ENCODE measurements around the gene CXCL11. TPM values are rescaled to one million over a fixed set of nuclear protein-coding genes. Genes with fewer than 3 reads are reported as not detected.
"Not testable (repeated sequence)": the region's sequence is repeated elsewhere in the genome, so short reads cannot be mapped to it uniquely, and the experiment has no call there.

Gene CXCL11
- total RNA-seq, 2 experiments from 2014 or later = not detected

DNA sequence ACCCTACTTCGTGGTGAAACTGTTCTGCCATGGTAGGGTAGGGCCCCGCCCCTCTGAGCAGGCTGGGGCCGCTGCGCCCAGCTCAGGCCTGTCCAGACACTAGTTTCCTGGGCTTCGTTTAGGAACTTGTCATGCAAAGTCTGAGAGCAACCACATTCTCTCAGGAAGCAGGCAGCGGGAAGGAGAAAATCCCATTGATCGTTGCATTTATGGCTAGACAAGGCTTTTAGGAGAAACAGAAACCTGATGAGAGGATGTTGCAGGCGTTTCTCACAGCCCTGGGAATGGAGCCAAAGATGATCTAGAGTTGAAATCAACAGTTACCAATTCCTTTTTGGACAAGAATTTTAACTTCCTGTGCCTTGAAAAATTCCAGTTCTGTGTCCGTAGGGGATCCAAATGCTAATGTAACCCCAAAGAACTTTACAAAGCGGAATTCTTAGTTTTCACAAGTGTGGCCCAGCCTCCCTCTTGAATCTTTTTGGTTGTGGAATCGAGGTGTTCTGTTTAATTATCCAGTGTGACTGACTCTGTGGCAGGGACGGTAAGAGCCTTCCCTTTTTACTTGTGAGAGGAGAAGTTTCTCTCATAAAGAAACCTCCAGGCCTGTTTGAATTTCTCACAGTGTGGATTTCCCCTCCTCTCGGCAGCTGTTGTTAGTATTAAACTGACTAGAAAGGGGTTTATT, 24.0 kb downstream of the CXCL11 start:
- H3K27ac Mint-ChIP-seq = no peak overlapping the region
- POLR2A ChIA-PET = no interaction called here
- peaks cover 9% of the 10 kb centered on the region for H3K4me1 Mint-ChIP-seq (ENCODE audit: low read depth)
- H3K36me3 Mint-ChIP-seq (ENCODE audit: low read depth) = no peaks in the 10 kb centered on the region
- ATAC-seq (no peak), DNase-seq (no peak)
- no peak overlapping the region for H3K4me3 Mint-ChIP-seq
- CTCF ChIA-PET = no interaction called here
- H3K27me3 Mint-ChIP-seq (ENCODE audit: low read depth) = peaks cover 22% of the 10 kb centered on the region
- no peaks in the 10 kb centered on the region for H3K9me3 Mint-ChIP-seq (ENCODE audit: insufficient read depth)

- Mint-ChIP-seq H3K4me3 (no peak overlapping the region), H3K36me3 (ENCODE audit: low read depth) (no peaks in the 10 kb centered on the region), H3K27me3 (ENCODE audit: low read depth) (peaks cover 23% of the 10 kb centered on the region), H3K27ac (no peak overlapping the region), H3K4me1 (ENCODE audit: low read depth) (peaks cover 4% of the 10 kb centered on the region), H3K9me3 (ENCODE audit: insufficient read depth) (no peaks in the 10 kb centered on the region)
- ChIA-PET POLR2A (no interaction called here), CTCF (no interaction called here)
- no peak for ATAC-seq
- DNase-seq = no peak
Measured at GRCh38 chr4:76011018-76011670, 24.7 kb downstream of the CXCL11 start.

- POLR2A ChIA-PET = no interaction called here
- H3K4me3 Mint-ChIP-seq = no peak overlapping the region
- no peak for DNase-seq
- H3K36me3 Mint-ChIP-seq (ENCODE audit: low read depth) = no peaks in the 10 kb centered on the region
- no peaks in the 10 kb centered on the region for H3K4me1 Mint-ChIP-seq (ENCODE audit: low read depth)
- no peaks in the 10 kb centered on the region for H3K9me3 Mint-ChIP-seq (ENCODE audit: insufficient read depth)
- H3K27ac Mint-ChIP-seq = no peak overlapping the region
- peaks cover 27% of the 10 kb centered on the region for H3K27me3 Mint-ChIP-seq (ENCODE audit: low read depth)
- CTCF ChIA-PET = interaction anchor here (1.6 kb wide), 1 partner anchor 15 kb away, joined by 8 read pairs; no protein-coding TSS in a partner anchor
- ATAC-seq = no peak
Measured at GRCh38 chr4:76010576-76010975, 25.3 kb downstream of the CXCL11 start.

GRCh38 chr4:76009311-76009710, 26.6 kb downstream of the CXCL11 start:
- Mint-ChIP-seq H3K27ac (no peak overlapping the region), H3K4me1 (ENCODE audit: low read depth) (no peaks in the 10 kb centered on the region), H3K36me3 (ENCODE audit: low read depth) (no peaks in the 10 kb centered on the region), H3K27me3 (ENCODE audit: low read depth) (peaks cover 27% of the 10 kb centered on the region), H3K4me3 (no peak overlapping the region), H3K9me3 (ENCODE audit: insufficient read depth) (no peaks in the 10 kb centered on the region)
- DNase-seq (no peak), ATAC-seq (no peak)
- ChIA-PET CTCF (interaction anchor here (1.6 kb wide), 1 partner anchor 14 kb away, joined by 8 read pairs; no protein-coding TSS in a partner anchor), POLR2A (no interaction called here)

DNA sequence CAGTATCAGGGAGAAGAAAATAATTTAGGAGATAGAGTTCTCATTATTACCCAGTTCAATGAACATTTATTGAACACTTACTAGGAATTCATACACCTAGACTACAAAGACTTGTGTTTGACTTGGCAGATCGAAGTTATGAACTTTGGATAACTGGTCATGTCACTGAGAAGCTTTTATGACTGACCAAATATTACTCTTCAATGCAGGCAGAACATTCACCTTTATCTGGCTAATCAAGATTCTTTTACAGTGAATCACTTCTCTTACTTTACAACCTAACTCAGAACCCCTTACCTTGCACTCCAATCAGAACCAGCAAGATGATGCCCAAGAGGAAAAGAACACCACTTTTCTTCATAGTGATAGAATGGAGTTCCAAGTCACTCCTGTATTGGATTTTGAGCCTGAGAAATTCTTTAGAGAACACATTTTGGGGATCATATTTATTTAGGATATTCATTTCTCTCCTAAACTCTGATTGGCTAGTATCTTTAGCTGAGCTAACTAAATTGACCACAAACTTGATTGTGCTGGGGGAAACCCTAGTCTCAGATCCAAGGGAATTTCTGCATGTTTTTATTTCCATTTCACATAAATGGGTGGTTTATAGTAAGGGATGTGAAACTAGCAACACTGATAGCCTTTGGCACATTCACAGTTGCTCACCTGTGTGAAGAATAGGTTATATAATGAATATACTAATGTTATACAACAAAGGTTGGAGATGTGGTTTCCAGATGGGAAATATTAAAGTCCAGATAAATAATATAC, 28.6 kb downstream of the CXCL11 start, which contains the start of gene CXCL9:
Gene CXCL9 (minus strand): TSS at position 421 of the 774 bp plus-strand sequence. CDS start 60 bp downstream, at position 361.
- no peaks in the 10 kb centered on the region for H3K9me3 Mint-ChIP-seq (ENCODE audit: insufficient read depth)
- no peak within 1 kb of the TSS for H3K27ac Mint-ChIP-seq
- CTCF ChIA-PET = interaction anchor here (3.0 kb wide), 1 partner anchor 11 kb away, joined by 11 read pairs; no protein-coding TSS in a partner anchor
- H3K4me1 Mint-ChIP-seq (ENCODE audit: low read depth) = peaks cover 3% of the 10 kb centered on the region
- no peak for ATAC-seq
- H3K36me3 Mint-ChIP-seq (ENCODE audit: low read depth) = no peaks in the 10 kb centered on the region
- peaks cover 28% of the 10 kb centered on the region for H3K27me3 Mint-ChIP-seq (ENCODE audit: low read depth)
- POLR2A ChIA-PET = no interaction called here
- DNase-seq = no peak
- H3K4me3 Mint-ChIP-seq = no peak within 1 kb of the TSS

- Mint-ChIP-seq H3K9me3 (ENCODE audit: insufficient read depth) (no peaks in the 10 kb centered on the region), H3K27me3 (ENCODE audit: low read depth) (peaks cover 22% of the 10 kb centered on the region), H3K36me3 (ENCODE audit: low read depth) (no peaks in the 10 kb centered on the region), H3K27ac (no peak overlapping the region), H3K4me1 (ENCODE audit: low read depth) (peaks cover 3% of the 10 kb centered on the region), H3K4me3 (no peak overlapping the region)
- ChIA-PET CTCF (no interaction called here), POLR2A (no interaction called here)
- ATAC-seq (no peak), DNase-seq (no peak)
Measured at GRCh38 chr4:76003620-76004019, 32.2 kb downstream of the CXCL11 start.

DNA sequence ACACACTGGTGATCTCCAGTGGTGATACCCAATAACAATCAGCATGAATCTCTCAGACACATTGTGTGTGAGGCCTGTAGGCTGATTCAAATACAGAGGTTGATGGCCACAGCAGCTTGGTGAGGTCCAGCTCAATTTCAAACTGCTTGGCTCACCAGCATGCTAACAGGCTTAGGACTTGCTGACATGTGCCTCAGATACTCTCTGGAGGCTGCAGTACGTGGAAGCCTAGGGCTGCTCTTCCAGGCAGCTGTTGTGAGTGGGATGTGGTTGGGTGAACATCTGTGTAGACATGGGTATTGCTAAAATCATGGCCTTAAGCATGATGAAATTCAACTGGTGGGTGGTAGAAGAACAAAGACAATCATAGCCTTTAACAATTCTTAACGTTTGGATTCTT, 32.8 kb downstream of the CXCL11 start:
- Mint-ChIP-seq H3K27me3 (ENCODE audit: low read depth) (peaks cover 18% of the 10 kb centered on the region), H3K4me3 (no peak overlapping the region), H3K27ac (no peak overlapping the region), H3K9me3 (ENCODE audit: insufficient read depth) (no peaks in the 10 kb centered on the region), H3K36me3 (ENCODE audit: low read depth) (no peaks in the 10 kb centered on the region), H3K4me1 (ENCODE audit: low read depth) (peaks cover 3% of the 10 kb centered on the region)
- POLR2A ChIA-PET = interaction anchor here (0.6 kb wide), 1 partner anchor 14 kb away, joined by 3 read pairs; no protein-coding TSS in a partner anchor
- DNase-seq (no peak), ATAC-seq (no peak)
- CTCF ChIA-PET = interaction anchor here (1.0 to 1.4 kb wide), 2 partner anchors 12 to 64 kb away, joined by 4 read pairs; no protein-coding TSS in a partner anchor

GRCh38 chr4:76002176-76002575, 33.7 kb downstream of the CXCL11 start:
- H3K4me3 Mint-ChIP-seq = no peak overlapping the region
- peaks cover 3% of the 10 kb centered on the region for H3K4me1 Mint-ChIP-seq (ENCODE audit: low read depth)
- DNase-seq (no peak), ATAC-seq (no peak)
- ChIA-PET CTCF (interaction anchor here (1.0 to 1.4 kb wide), 2 partner anchors 13 to 65 kb away, joined by 4 read pairs; no protein-coding TSS in a partner anchor), POLR2A (no interaction called here)
- no peaks in the 10 kb centered on the region for H3K36me3 Mint-ChIP-seq (ENCODE audit: low read depth)
- no peaks in the 10 kb centered on the region for H3K9me3 Mint-ChIP-seq (ENCODE audit: insufficient read depth)
- no peak overlapping the region for H3K27ac Mint-ChIP-seq
- H3K27me3 Mint-ChIP-seq (ENCODE audit: low read depth) = peaks cover 13% of the 10 kb centered on the region

DNA sequence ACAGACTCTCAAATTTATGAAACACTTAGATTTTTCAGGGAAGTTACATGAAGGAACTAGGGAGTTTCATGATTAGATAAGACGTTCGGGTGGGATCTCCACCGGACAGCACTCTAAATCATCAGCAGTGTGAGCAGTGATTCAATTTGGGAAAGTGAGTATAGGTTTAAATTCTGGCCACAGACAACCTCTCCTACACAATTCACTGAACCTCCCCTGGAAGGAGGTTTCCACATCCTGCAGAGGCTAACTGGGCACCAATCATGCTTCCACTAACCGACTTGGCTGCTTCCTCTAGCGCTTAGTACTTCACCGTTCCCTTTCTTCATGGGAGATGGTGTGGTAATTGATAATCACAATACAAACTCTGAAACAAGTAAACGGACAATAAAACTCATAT, 34.2 kb downstream of the CXCL11 start:
- H3K4me1 Mint-ChIP-seq (ENCODE audit: low read depth) = peaks cover 3% of the 10 kb centered on the region
- H3K36me3 Mint-ChIP-seq (ENCODE audit: low read depth) = no peaks in the 10 kb centered on the region
- ATAC-seq = no peak
- ChIA-PET POLR2A (no interaction called here), CTCF (interaction anchor here (1.4 kb wide), 1 partner anchor 65 kb away, joined by 4 read pairs; no protein-coding TSS in a partner anchor)
- H3K27ac Mint-ChIP-seq = no peak overlapping the region
- H3K27me3 Mint-ChIP-seq (ENCODE audit: low read depth) = peaks cover 9% of the 10 kb centered on the region
- no peak overlapping the region for H3K4me3 Mint-ChIP-seq
- no peaks in the 10 kb centered on the region for H3K9me3 Mint-ChIP-seq (ENCODE audit: insufficient read depth)
- DNase-seq = no peak

DNA sequence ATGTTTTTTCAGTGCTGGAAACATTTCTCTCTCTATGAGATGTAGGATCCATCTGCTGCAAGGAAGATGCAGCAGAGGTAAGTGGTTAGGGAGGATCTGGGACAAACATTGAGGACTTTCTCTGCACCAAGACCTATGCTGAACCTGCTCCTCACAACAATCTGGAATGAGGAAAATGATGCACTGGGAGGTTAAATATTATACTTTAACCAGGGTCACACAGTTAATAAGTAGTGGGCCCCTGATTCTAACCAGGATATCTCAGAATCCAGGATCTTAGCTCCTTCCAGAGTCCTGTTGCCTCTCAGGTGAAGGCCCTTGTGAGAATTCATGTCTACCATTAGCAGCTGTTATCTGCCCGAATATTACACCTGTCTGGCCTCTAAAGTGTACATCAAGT, 35.6 kb downstream of the CXCL11 start:
- no peak overlapping the region for H3K27ac Mint-ChIP-seq
- ATAC-seq = no peak
- no peaks in the 10 kb centered on the region for H3K36me3 Mint-ChIP-seq (ENCODE audit: low read depth)
- DNase-seq = no peak
- peaks cover 3% of the 10 kb centered on the region for H3K4me1 Mint-ChIP-seq (ENCODE audit: low read depth)
- H3K9me3 Mint-ChIP-seq (ENCODE audit: insufficient read depth) = no peaks in the 10 kb centered on the region
- H3K4me3 Mint-ChIP-seq = no peak overlapping the region
- POLR2A ChIA-PET = no interaction called here
- H3K27me3 Mint-ChIP-seq (ENCODE audit: low read depth) = peaks cover 5% of the 10 kb centered on the region
- CTCF ChIA-PET = interaction anchor here (0.9 to 1.4 kb wide), 2 partner anchors 66 to 106 kb away, joined by 3 to 4 read pairs; no protein-coding TSS in a partner anchor

DNA sequence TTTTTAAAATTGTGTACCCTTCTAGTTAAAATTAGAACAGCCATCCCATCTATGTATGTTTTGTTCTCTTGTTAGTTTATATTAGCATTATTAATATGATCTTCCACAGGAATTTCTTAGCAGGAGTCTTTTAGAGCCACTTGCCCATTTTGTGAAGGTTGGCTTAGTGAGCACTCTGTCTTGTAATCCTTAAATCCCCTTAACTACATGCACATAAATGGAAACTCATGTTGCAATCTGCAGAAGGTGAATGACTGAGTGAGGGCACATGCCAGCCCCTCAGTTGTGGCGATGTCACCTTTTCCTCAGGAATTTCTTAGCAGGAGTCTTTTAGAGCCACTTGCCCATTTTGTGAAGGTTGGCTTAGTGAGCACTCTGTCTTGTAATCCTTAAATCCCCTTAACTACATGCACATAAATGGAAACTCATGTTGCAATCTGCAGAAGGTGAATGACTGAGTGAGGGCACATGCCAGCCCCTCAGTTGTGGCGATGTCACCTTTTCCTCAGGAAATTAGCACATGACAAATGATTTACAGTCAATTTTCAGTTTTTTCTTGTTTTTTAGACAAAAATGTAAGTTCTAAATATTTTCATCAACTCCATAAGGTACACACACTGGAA, 37.2 kb downstream of the CXCL11 start:
- H3K27ac Mint-ChIP-seq; H3K4me3 Mint-ChIP-seq; DNase-seq; POLR2A ChIA-PET; H3K36me3 Mint-ChIP-seq (ENCODE audit: low read depth); CTCF ChIA-PET; ATAC-seq; H3K9me3 Mint-ChIP-seq (ENCODE audit: insufficient read depth); H3K4me1 Mint-ChIP-seq (ENCODE audit: low read depth): not testable (repeated sequence)
- peaks cover 12% of the 10 kb centered on the region for H3K27me3 Mint-ChIP-seq (ENCODE audit: low read depth)
